H1 (cell line): ENCODE data around the gene C10orf95. TPM values are rescaled to one million over a fixed set of nuclear protein-coding genes. Genes with fewer than 3 reads are reported as not detected.
"Not testable (repeated sequence)": the region's sequence is repeated elsewhere in the genome, so short reads cannot be mapped to it uniquely, and the experiment has no call there.

Experiments used
- CTCF ChIA-PET: fragments of 300-600 bp; sonication (Branson Sonifier 250); formaldehyde crosslinking; loops from one replicate; lab custom pipeline; 2021; ENCODE audit not compliant: partially characterized antibody; lab: Charles Lee
- POLR2A ChIA-PET: fragments of 300-600 bp; sonication (Branson Sonifier 250); formaldehyde crosslinking; loops from one replicate; lab custom pipeline; 2021; ENCODE audit warnings: inconsistent platforms; ENCODE audit not compliant: partially characterized antibody; lab: Charles Lee
- DNase-seq, 2 experiments: peaks; one replicate each; pipeline versions ENCODE4 v3.0.0 to v3.0.0-alpha.2; 2010 to 2022; ENCODE audit warnings: low spot score in 2 of 2, low read depth in 1 of 2, mixed read lengths in 1 of 2
- FAIRE-seq: peaks from 2 replicates; lab custom pipeline; 2011; peaks lifted over from hg19 to GRCh38; lab: Jason Lieb, UNC
- H2AFZ ChIP-seq: 2 replicates; pipeline ENCODE4 v1.8.1; 2012; ENCODE audit warnings: low read length, inconsistent platforms
- H2AK5ac ChIP-seq: 2 replicates; pipeline ENCODE4 v1.6.1; 2013; ENCODE audit warnings: low read depth, low read length
- H2BK120ac ChIP-seq: replicated peaks from 2 replicates; pipeline ENCODE3; 2013; ENCODE audit warnings: low read depth, low read length, inconsistent platforms
- H2BK12ac ChIP-seq: 2 replicates; pipeline ENCODE4 v1.6.1; 2013; ENCODE audit warnings: low read depth, low read length
- H2BK15ac ChIP-seq: 2 replicates; pipeline ENCODE4 v1.6.1; 2013; ENCODE audit warnings: low read length
- H2BK20ac ChIP-seq: 2 replicates; pipeline ENCODE4 v1.6.1; 2013; ENCODE audit warnings: low read length
- H2BK5ac ChIP-seq: 2 replicates; pipeline ENCODE4 v1.6.1; 2013; ENCODE audit warnings: low read depth, low read length
- H3K14ac ChIP-seq: 2 replicates; pipeline ENCODE4 v1.6.1; 2013; ENCODE audit warnings: inconsistent platforms; ENCODE audit not compliant: insufficient read length
- H3K18ac ChIP-seq: 2 replicates; pipeline ENCODE4 v1.6.1; 2013; ENCODE audit warnings: low read length; ENCODE audit errors: extremely low read depth
- H3K23ac ChIP-seq: 2 replicates; pipeline ENCODE4 v1.6.1; 2013; ENCODE audit warnings: inconsistent platforms; ENCODE audit not compliant: insufficient read length
- H3K23me2 ChIP-seq: 2 replicates; pipeline ENCODE4 v1.6.1; 2013; ENCODE audit warnings: low read depth, low read length
- H3K27ac ChIP-seq: 2 replicates; pipeline ENCODE4 v1.6.1; 2011; ENCODE audit warnings: low read depth, low read length, inconsistent platforms
- H3K27me3 ChIP-seq, 4 experiments: replicated peaks in 1 of 4; 1 replicate in 1 of 4; 2 replicates in 3 of 4; pipeline versions ENCODE4 v1.6.1 to v1.8.1; 2011 to 2013; ENCODE audit warnings: low read length in 3 of 4, mild to moderate bottlenecking in 3 of 4, inconsistent platforms in 2 of 4, mixed read lengths in 2 of 4, moderate library complexity in 1 of 4; ENCODE audit not compliant: control insufficient read depth in 3 of 4, insufficient read depth in 3 of 4; ENCODE audit errors: extremely low read depth in 1 of 4
- H3K36me3 ChIP-seq, 4 experiments: 2 replicates each; pipeline versions ENCODE4 v1.6.1 to v1.8.1; 2011 to 2013; ENCODE audit warnings: mild to moderate bottlenecking in 4 of 4, low read length in 3 of 4, moderate library complexity in 2 of 4, control low read depth in 1 of 4, inconsistent platforms in 1 of 4; ENCODE audit not compliant: insufficient read depth in 4 of 4, control insufficient read depth in 2 of 4
- H3K4ac ChIP-seq: replicated peaks from 2 replicates; pipeline ENCODE3; 2013; ENCODE audit warnings: low read length, low read depth, mixed read lengths, inconsistent platforms; ENCODE audit not compliant: insufficient read length
- H3K4me1 ChIP-seq, 4 experiments: replicated peaks in 1 of 4; 1 replicate in 1 of 4; 2 replicates in 3 of 4; pipeline versions ENCODE4 v1.6.1 to v1.8.1; 2011 to 2013; ENCODE audit warnings: low read length in 3 of 4, inconsistent platforms in 2 of 4, mixed read lengths in 1 of 4; ENCODE audit not compliant: insufficient read depth in 4 of 4, control insufficient read depth in 3 of 4
- H3K4me2 ChIP-seq, 2 experiments: 2 replicates each; pipeline versions ENCODE4 v1.6.1 to v1.8.1; 2011 to 2013; ENCODE audit warnings: low read depth in 2 of 2, low read length in 2 of 2, control low read depth in 1 of 2, inconsistent platforms in 1 of 2, mild to moderate bottlenecking in 1 of 2; ENCODE audit not compliant: insufficient read depth in 1 of 2
- H3K4me3 ChIP-seq, 4 experiments: fragments of 200-600, 300-600 bp in 1 of 4; sonication (generic), shearing (Covaris generic), sonication (Bioruptor Twin) in 1 of 4; 2 replicates each; pipeline versions ENCODE4 v1.5.1 to v1.8.1; 2011 to 2016; ENCODE audit warnings: low read length in 4 of 4, low read depth in 3 of 4, control low read depth in 2 of 4, inconsistent platforms in 2 of 4, mild to moderate bottlenecking in 2 of 4, mixed read lengths in 1 of 4, moderate library complexity in 1 of 4; ENCODE audit not compliant: insufficient read depth in 2 of 4; ENCODE audit errors: extremely low read depth in 1 of 4
- H3K56ac ChIP-seq: replicated peaks from 2 replicates; pipeline ENCODE3; 2013; ENCODE audit warnings: low read depth, mild to moderate bottlenecking, mixed read lengths, low read length, inconsistent platforms; ENCODE audit not compliant: insufficient read length
- H3K79me1 ChIP-seq: 2 replicates; pipeline ENCODE4 v1.6.1; 2013; ENCODE audit warnings: low read depth, low read length, control low read depth
- H3K79me2 ChIP-seq, 2 experiments: 2 replicates each; pipeline versions ENCODE4 v1.6.1 to v1.8.1; 2012 to 2013; ENCODE audit warnings: low read length in 2 of 2, mild to moderate bottlenecking in 2 of 2, inconsistent platforms in 1 of 2; ENCODE audit not compliant: insufficient read depth in 2 of 2, control insufficient read depth in 1 of 2
- H3K9ac ChIP-seq, 4 experiments: replicated peaks in 1 of 4; 1 replicate in 1 of 4; 2 replicates in 3 of 4; pipeline versions ENCODE4 v1.6.1 to v1.8.1; 2011 to 2013; ENCODE audit warnings: low read depth in 3 of 4, low read length in 3 of 4, control low read depth in 2 of 4, mild to moderate bottlenecking in 2 of 4, moderate library complexity in 2 of 4, inconsistent platforms in 1 of 4; ENCODE audit errors: extremely low read depth in 1 of 4
- H3K9me3 ChIP-seq, 2 experiments: 2 replicates each; pipeline versions ENCODE4 v1.6.1 to v1.8.1; 2012 to 2013; ENCODE audit warnings: mild to moderate bottlenecking in 2 of 2, moderate library complexity in 2 of 2, control low read depth in 1 of 2, inconsistent platforms in 1 of 2, low read depth in 1 of 2, low read length in 1 of 2, mixed read lengths in 1 of 2; ENCODE audit not compliant: insufficient read depth in 2 of 2
- H4K20me1 ChIP-seq, 2 experiments: replicated peaks in 1 of 2; 2 replicates each; pipeline versions ENCODE3 to v1.8.1; 2011 to 2013; ENCODE audit warnings: inconsistent platforms in 2 of 2, low read length in 2 of 2, mild to moderate bottlenecking in 1 of 2; ENCODE audit not compliant: insufficient read depth in 2 of 2, control insufficient read depth in 1 of 2
- H4K5ac ChIP-seq: 2 replicates; pipeline ENCODE4 v1.6.1; 2013; ENCODE audit warnings: low read length, low read depth, mixed read lengths, inconsistent platforms; ENCODE audit not compliant: insufficient read length
- H4K8ac ChIP-seq: 2 replicates; pipeline ENCODE4 v1.8.0; 2013; ENCODE audit warnings: mild to moderate bottlenecking, moderate library complexity, low read length, inconsistent platforms; ENCODE audit not compliant: insufficient read depth; ENCODE audit errors: extremely low read depth
- H4K91ac ChIP-seq: replicated peaks from 2 replicates; pipeline ENCODE3; 2013; ENCODE audit warnings: low read length, mixed read lengths, inconsistent platforms; ENCODE audit not compliant: insufficient read length
- WGBS, 2 experiments: shearing (Covaris generic) in 1 of 2; methylation state at CpG; one replicate each; pipeline versions ENCODE4 v1.1.6 to v1.1.7; 2013 to 2015; ENCODE audit warnings: low lambda C conversion rate in 2 of 2, mixed read lengths in 2 of 2, inconsistent platforms in 1 of 2, low coverage in 1 of 2, missing lambda C conversion rate in 1 of 2; ENCODE audit not compliant: insufficient replicate concordance in 2 of 2, insufficient coverage in 1 of 2, insufficient read length in 1 of 2; ENCODE audit errors: extremely low coverage in 1 of 2, missing lambda C conversion rate in 1 of 2; 5-methylcytosine and 5-hydroxymethylcytosine counted together
- polyA plus RNA-seq, 7 experiments: library from polyadenylated mRNA; depleted of rRNA in 3 of 7; stranded (reverse) in 5 of 7; unstranded in 2 of 7; fragments of >200 nt in 5 of 7; fragments of 200-250 nt in 2 of 7; gene quantifications; 1 replicate in 5 of 7; 2 replicates in 1 of 7; 4 replicates in 1 of 7; pipeline versions ENCODE4 v1.2.1 to v1.2.3, GENCODE V29; 2011 to 2013; ENCODE audit warnings: missing spikeins in 2 of 7, mixed read lengths in 2 of 7
- total RNA-seq: library from RNA; stranded (reverse); fragmentation: NEBNext Ultra II Directional; extraction: Animal tissue kit (Norgen Biotek cat#: 25700); gene quantifications from 2 replicates; pipeline ENCODE4 v1.2.1, GENCODE V29; 2021

Gene C10orf95
- total and polyA plus RNA-seq, 2 of the 8 experiments (the other 6 are each of a cell fraction or from before 2014, with no cell fraction given): 0.34 to 0.48 TPM

DNA sequence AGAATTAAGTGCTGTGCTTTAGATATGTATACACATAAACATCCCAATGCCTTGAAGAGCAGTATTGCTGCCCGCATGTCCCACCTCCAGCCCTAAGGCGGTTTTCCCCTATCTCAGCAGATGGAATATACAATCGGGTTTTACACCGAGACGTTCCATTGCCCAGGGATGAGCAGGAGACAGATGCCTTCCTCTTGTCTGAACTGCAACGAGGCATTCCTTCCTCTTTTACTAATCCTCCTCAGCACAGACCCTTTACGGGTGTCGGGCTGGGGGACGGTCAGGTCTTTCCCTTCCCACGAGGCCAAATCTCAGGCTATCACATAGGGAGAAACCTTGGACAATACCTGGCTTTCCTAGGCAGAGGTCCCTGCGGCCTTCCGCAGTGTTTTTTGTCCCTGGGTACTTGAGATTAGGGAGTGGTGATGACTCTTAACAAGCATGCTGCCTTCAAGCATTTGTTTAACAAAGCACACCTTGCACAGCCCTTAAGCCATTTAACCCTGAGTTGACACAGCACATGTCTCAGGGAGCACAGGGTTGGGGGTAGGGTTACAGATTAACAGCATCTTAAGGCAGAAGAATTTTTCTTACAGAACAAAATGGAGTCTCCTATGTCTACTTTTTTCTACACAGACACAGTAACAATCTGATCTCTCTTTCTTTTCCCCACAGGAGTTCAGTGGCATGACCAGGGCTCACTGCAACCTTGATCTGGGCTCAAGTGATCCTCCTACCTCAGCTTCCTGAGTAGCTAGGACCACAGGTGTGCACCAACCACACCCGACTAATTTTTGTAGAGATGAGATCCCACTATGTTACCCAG lies 3.5 kb upstream of the C10orf95 start:
- H4K20me1 ChIP-seq, H3K79me1 ChIP-seq, H3K27me3 ChIP-seq, H3K23me2 ChIP-seq, FAIRE-seq, H2BK15ac ChIP-seq, H4K91ac ChIP-seq, H2AK5ac ChIP-seq, H4K8ac ChIP-seq, H2BK120ac ChIP-seq, H3K4ac ChIP-seq, H3K23ac ChIP-seq, H2AFZ ChIP-seq, H3K14ac ChIP-seq, H3K9me3 ChIP-seq, DNase-seq, H3K56ac ChIP-seq: not testable (repeated sequence)
- WGBS, 2 experiments: 58% methylated on average over 13 of the region's 13 CpGs; no CpG with 5 or more reads in 1 of the 2 experiments
- peak overlapping the region; percentile 82 for H2BK12ac ChIP-seq
- peak overlapping the region; percentile 24; the same call in 1 of the 2 replicates for H3K18ac ChIP-seq
- POLR2A ChIA-PET: interaction anchor here (1.5 to 6.7 kb wide), 2 partner anchors 13 to 32 kb away, joined by 4 to 54 read pairs; partner anchors contain the start of gene FBXL15
- peaks cover 0 to 18% of the 10 kb centered on the region in 2 experiments; a peak in 2 of 4 replicates for H3K79me2 ChIP-seq
- H3K9ac ChIP-seq: 0 out of 7 replicates have a peak overlapping the region, but pooled peaks of 1 of the 4 experiments have one; percentile 31
- peak overlapping the region; percentile 25 for H4K5ac ChIP-seq
- peaks cover 5 to 23% (median 16%) of the 10 kb centered on the region in 4 experiments for H3K4me1 ChIP-seq
- peak overlapping the region; percentile 43; the same call in 1 of the 2 replicates for H3K27ac ChIP-seq
- peak overlapping the region; percentile 5; the same call in 1 of the 2 replicates for H2BK20ac ChIP-seq
- peak overlapping the region in 1 of 4 experiments; percentile 3; a peak in 1 of 8 replicates for H3K4me3 ChIP-seq
- CTCF ChIA-PET: interaction anchor here (0.9 to 2.6 kb wide), 2 partner anchors 141 to 224 kb away, joined by 3 to 9 read pairs; no protein-coding TSS in a partner anchor
- H2BK5ac ChIP-seq: peak overlapping the region; percentile 40; the same call in 1 of the 2 replicates
- peaks cover 0 to 39% (median 6%) of the 10 kb centered on the region in 4 experiments; a peak in 5 of 8 replicates for H3K36me3 ChIP-seq
- peak overlapping the region; percentile 19 to 59; a peak in 2 of 4 replicates for H3K4me2 ChIP-seq
